ENCODE measurements around the gene SCARF2.
A peak's percentile ranks its signal among the peaks of the same experiment; 100 is the strongest.

Gene SCARF2

DNA sequence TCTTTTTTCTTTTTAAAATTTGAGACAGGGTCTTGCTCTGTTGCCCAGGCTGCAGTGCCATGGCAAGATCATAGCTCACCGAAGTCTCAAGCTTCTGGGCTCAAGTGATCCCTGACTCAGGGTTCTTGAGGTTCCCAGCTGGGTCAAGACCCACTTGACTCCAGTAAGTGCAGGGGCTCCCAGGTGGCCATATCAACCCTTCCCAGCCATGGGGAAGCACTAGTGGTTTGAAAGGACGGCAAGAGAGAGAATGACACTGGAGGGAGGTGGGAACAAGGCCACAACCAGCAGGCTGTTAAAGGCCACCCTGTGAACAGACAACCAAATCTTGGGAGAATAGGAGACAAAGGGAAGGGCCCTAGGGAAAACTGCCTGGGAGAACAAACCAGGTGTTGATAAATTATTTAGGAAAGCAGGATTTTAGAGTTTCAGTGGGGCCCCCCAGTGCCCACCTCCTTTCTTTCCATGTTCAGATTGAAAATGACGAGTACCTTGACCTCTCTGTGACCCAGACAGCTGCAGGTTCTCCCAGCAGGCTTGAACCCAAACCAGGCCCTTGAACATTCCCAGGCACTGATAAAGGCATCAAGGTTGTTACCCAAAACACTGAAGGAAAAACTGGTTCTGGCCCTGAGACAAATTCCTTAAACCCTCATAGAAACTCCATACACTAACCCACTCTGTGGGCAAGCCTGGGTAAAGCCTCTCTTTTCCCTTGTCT, 29.2 kb upstream of the SCARF2 start:
- no peak for DNase-seq
- Mint-ChIP-seq H3K4me3 (no peak overlapping the region), H3K4me1 (peaks cover 51% of the 10 kb centered on the region), H3K9me3 (no peaks in the 10 kb centered on the region), H3K36me3 (ENCODE audit: low read depth) (peaks cover 11% of the 10 kb centered on the region), H3K27me3 (no peaks in the 10 kb centered on the region), H3K27ac (no peak overlapping the region)
- ATAC-seq, result no peak

DNA sequence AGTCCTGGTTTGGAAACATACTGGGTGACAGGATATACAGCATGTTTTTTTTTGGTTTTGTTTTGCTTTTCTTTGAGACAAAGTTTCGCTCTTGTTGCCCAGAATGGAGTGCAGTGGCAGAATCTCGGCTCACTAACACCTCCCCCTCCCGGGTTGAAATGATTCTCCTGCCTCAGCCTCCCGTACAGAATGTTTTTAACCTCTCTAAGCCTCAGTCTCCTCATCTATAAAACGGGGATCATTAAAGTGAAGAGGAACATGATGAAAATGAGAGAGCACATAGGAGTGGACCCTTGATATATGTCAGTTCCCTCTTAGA, 28.1 kb upstream of the SCARF2 start:
- peaks cover 51% of the 10 kb centered on the region for H3K4me1 Mint-ChIP-seq

DNA sequence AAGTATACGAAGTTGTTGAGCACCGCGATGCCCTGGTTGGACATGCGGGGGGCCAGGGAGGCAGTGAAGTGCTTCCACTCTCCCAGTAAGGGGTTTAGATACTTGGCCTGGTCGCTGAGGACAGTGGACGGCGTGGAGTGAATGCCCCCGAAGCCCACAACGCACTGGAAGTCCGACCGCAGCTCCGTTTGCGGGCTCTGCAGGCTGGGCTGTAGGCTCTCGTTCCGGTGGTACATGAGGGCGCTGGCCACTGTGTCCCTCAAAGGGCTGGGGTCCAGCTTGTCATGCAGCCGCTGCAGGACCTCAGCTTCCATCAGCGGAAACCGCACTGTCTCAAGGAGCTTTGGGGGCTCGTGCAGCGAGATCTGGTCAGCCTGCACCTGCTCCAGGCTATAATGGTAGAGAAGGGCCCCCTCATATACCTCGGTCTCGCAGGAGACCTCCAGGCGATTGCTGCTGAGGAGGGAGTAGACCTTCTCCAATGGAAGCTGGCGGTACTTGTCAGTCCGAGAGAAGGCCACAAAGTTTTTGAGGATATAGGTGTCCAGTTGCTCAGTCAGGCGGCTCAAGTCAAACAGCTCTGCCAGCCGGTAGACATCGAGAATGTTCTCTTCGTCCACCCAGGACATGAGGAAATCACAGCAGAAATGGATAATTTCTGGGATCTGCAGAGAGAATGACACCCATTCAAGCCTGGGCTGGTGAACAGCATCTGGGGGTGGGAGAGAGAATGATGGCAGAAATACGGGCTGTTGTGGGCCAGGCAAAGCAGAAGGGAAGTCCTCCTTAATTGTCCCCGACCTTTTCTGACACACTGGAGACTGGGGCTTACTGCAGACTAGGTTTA, 27.5 kb upstream of the SCARF2 start:
- ATAC-seq, result no peak

More for the DNA sequence above, 28.1 kb upstream of the SCARF2 start:
- Mint-ChIP-seq H3K4me3 (no peak overlapping the region), H3K27me3 (no peaks in the 10 kb centered on the region), H3K9me3 (no peaks in the 10 kb centered on the region), H3K27ac (no peak overlapping the region), H3K36me3 (ENCODE audit: low read depth) (peaks cover 5% of the 10 kb centered on the region)
- no peak for ATAC-seq
- no peak for DNase-seq

DNA sequence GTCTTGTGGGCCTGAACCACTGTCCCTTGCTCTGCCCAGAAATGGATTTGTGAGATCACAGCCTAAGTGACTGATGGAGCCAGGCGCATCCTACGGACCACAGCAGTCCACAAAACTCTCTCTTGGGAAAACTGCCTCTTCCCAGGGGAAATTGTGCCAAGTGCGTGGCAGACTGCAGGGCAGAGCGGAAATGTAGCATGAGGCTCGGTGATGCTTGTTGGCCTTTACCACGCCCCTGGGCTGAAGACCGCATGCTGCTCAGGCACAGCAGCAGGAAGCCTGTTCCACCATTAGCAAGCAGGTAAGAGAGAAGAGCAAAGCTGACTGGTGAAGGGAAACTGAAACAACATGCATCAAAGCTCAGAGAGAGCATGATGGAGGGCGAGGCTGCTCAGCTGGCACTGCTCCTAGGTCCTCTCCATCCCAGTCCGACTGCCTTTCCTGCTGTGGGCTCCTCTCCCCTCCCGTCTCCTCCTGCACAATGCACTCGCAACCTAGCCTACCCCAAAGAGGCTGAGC, 26.5 kb upstream of the SCARF2 start:
- ATAC-seq (peak; percentile 88), DNase-seq (peak; percentile 49)
- no peaks in the 10 kb centered on the region for H3K9me3 Mint-ChIP-seq

More for the DNA sequence above, 27.5 kb upstream of the SCARF2 start:
- DNase-seq, result no peak
- Mint-ChIP-seq H3K27ac (no peak overlapping the region), H3K36me3 (ENCODE audit: low read depth) (peaks cover 2% of the 10 kb centered on the region), H3K4me1 (peaks cover 49% of the 10 kb centered on the region), H3K4me3 (no peak overlapping the region), H3K9me3 (no peaks in the 10 kb centered on the region), H3K27me3 (no peaks in the 10 kb centered on the region)

DNA sequence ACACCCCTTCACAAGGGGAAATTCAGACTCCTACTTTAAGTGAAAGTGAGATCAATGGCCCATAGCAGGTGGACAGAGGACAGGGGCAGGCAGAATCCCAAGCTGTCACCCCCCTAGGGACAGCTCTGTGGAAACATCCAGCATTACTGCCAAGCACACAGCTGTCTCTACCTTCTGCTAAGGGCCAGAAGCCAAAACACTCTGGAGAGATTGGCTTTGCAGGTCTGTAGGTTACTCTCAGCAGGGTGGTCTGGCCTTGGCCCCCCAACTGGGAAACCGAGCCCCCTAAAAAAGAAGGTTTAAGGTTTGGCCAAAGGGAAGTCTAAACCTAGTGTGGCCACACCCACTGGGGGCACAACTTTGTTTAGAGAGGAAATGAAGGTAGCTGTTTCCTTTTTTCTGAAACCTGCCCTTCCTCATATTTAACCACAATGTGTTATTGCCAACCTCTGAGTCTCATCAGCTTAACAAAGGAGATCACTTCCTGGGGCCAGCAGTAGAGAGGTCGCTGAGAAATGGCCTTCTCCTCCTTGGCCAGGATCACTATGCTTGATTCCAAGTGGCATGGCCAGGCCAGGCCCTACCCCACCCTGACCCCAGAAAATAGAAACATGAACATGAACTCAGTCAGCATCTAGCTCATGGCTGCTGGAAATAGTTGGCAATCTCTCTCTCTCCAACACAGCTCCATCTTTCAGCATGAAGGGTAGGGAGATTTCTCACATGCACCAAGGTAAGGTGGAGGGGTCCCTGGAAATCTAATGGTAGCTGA, 25.9 kb upstream of the SCARF2 start:
- Mint-ChIP-seq H3K4me3 (peak overlapping the region; percentile 20), H3K4me1 (peaks cover 42% of the 10 kb centered on the region), H3K36me3 (ENCODE audit: low read depth) (peaks cover 2% of the 10 kb centered on the region), H3K27me3 (no peaks in the 10 kb centered on the region), H3K27ac (peak overlapping the region; percentile 93), H3K9me3 (no peaks in the 10 kb centered on the region)
- peak; percentile 27 for ATAC-seq
- DNase-seq, result peak; percentile 21

More for the DNA sequence above, 26.5 kb upstream of the SCARF2 start:
- H3K27ac Mint-ChIP-seq, result peak overlapping the region; percentile 93
- H3K27me3 Mint-ChIP-seq, result no peaks in the 10 kb centered on the region
- peak overlapping the region; percentile 20 for H3K4me3 Mint-ChIP-seq
- H3K4me1 Mint-ChIP-seq, result peaks cover 47% of the 10 kb centered on the region
- H3K36me3 Mint-ChIP-seq (ENCODE audit: low read depth), result peaks cover 2% of the 10 kb centered on the region

DNA sequence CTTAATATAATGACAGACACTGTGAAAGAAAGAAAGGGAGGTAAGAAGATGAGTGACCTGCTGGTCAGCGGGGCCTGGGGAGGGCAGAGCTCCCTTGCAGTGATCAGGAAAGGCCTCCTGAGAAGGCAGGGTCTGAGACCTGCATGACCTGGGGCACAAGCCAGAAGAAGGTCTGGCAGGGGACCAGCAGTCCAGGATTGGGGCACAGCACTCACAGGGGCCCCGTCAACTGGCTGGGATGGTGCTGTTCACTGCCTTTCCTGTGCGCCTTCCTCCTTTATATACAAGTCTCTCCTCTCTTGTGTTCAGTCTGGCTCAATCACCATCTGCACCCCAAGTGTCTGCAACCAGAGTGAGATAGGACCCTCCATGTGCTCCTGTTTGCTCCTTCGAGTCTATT, 22.2 kb upstream of the SCARF2 start:
- Mint-ChIP-seq H3K27ac (no peak overlapping the region), H3K4me1 (peaks cover 42% of the 10 kb centered on the region), H3K4me3 (no peak overlapping the region), H3K27me3 (no peaks in the 10 kb centered on the region), H3K36me3 (ENCODE audit: low read depth) (peaks cover 6% of the 10 kb centered on the region), H3K9me3 (no peaks in the 10 kb centered on the region)
- ATAC-seq (no peak), DNase-seq (no peak)

DNA sequence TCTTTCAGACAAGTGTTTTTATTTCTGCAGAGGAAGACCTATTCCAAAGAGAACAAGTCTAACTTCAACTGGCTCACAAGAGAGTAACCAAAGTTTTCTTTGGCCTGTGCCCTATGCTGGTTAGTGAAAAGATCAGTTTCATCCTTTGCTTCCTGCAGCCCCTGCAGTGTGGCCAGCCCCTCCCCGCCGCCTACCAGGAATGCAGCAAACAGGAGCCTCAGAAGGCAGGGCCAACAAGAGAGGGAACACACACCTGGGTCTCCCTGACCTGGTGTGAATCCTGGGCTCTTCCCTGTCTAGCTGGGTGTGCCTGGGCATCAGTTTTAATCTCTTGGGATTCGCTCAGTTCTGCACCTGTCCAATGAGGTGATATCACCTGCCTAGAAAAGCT, 21.5 kb upstream of the SCARF2 start:
- Mint-ChIP-seq H3K4me1 (peaks cover 35% of the 10 kb centered on the region), H3K4me3 (no peak overlapping the region), H3K36me3 (ENCODE audit: low read depth) (peaks cover 4% of the 10 kb centered on the region), H3K27me3 (no peaks in the 10 kb centered on the region), H3K9me3 (no peaks in the 10 kb centered on the region), H3K27ac (no peak overlapping the region)
- DNase-seq, result no peak
- ATAC-seq, result no peak

DNA sequence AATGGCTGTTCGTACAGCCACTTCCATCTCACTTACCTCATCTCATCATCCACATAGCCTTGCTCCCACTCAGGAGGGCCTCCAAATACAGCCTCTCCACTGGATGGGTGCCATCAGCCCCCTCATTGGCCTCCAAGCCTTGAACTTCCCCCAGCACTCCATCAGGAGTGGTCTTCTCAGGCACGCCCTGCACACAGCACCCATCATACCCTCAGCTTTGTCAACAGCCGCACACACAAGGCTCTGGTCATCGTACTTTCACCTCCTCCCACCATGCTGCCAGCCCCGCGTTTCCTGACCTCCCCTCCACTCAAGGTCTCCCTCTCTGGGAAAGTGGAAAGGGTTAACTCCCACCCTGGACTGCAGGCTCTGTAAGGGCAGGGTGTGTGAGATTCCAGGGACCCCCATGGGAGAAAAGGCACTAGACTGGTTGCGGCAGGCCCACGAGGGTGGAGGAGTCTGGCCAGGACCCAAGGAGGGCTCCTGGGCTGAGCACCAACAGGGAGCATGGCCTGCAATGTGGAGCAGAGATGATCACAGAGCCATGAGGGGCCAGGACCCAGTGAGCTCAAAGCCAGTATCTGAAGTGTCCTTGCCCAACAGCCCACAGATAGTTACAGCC, 21.0 kb upstream of the SCARF2 start:
- H3K27me3 Mint-ChIP-seq, result no peaks in the 10 kb centered on the region
- peaks cover 4% of the 10 kb centered on the region for H3K36me3 Mint-ChIP-seq (ENCODE audit: low read depth)
- no peak overlapping the region for H3K27ac Mint-ChIP-seq
- H3K9me3 Mint-ChIP-seq, result no peaks in the 10 kb centered on the region
- H3K4me1 Mint-ChIP-seq, result peaks cover 30% of the 10 kb centered on the region
- H3K4me3 Mint-ChIP-seq, result no peak overlapping the region
- ATAC-seq (no peak), DNase-seq (no peak)

DNA sequence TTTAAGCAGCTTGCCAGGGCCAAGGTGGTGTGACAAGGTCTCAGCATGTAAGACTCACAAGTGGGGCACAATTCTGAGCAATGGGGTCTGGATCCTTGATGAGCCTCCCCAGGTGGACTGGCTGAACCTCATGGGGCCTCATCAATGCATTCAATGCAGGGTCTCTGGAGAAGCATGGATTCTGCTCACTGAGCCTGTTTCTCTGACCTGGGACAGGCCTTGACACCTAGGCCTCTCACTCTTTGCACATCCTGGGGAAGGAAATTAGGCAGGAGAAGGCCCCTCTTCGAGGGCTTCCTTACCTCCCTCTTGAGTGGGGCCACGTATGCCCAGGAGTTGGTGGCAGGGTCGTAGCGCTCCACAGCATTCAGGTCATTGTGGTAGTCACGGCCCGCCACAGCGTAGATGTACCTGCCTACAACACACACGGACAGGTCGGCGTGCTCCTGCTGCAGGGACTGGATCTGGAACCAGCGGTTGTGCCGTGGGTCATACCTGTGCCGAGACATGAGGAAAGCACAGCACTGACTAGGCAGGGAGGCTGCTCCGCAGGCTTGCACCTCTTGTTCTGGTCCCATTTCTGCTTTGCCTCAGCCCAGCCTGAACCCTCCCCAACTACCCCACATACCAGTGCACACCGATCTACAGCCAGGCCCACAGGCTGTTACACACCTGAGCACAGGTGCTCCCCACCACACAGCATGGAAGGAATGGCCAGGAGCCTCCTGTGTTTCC, 20.0 kb upstream of the SCARF2 start:
- peaks cover 5% of the 10 kb centered on the region for H3K36me3 Mint-ChIP-seq (ENCODE audit: low read depth)
- H3K9me3 Mint-ChIP-seq, result no peaks in the 10 kb centered on the region
- no peak for ATAC-seq
- peaks cover 20% of the 10 kb centered on the region for H3K4me1 Mint-ChIP-seq
- no peak overlapping the region for H3K4me3 Mint-ChIP-seq
- no peaks in the 10 kb centered on the region for H3K27me3 Mint-ChIP-seq
- H3K27ac Mint-ChIP-seq, result no peak overlapping the region
- DNase-seq, result no peak

DNA sequence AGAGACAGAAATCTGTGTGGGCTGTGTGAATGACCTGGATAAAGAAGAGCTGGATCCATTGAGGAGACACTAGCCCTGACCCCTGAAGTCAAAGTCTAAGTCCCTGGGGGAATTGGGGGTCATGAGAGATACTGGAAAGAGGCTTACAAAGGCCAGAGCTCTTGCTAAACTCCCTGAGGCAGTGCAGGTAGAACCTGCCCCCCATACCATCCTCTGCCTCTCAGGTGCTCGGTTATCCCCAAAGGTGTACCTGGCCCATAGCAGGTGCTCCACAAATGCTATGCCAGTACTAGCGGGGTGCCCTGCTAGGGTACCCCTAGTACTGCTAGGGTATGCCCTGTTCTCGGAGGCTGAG, 19.1 kb upstream of the SCARF2 start:
- Mint-ChIP-seq H3K36me3 (ENCODE audit: low read depth) (peaks cover 5% of the 10 kb centered on the region), H3K9me3 (no peaks in the 10 kb centered on the region), H3K27ac (no peak overlapping the region), H3K4me3 (no peak overlapping the region), H3K27me3 (no peaks in the 10 kb centered on the region), H3K4me1 (peaks cover 16% of the 10 kb centered on the region)
- DNase-seq (no peak), ATAC-seq (no peak)

DNA sequence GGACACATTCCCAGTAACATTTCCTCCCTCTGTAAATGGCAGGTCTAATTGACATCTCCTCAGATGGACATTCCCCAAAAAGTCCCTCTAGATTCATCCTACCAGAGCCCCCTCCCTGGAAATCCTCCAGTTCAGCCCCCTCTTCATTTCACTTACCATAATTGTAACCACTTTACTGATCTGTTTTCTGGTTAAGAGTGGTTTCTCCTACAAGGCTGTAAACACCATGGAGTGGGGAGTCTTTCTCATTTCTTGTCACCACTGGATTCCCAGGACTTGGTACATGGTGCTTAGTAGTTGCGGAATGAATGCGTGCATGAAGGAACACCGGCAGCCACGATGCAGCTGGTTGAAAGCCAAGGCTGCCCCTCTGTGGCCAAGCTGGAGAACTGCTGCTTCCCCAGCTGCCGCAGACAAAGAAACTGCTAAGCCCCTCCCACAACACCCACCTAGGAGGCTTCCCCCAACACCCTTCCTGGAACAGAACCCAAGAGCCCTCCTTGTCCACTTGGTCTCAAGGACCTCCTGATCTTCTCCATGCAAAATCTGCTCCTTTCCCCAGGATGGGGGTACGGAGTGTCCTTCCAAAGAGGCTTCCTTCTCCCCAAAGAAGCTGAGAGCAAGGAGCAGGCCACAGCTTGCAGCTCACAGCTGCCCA, 18.6 kb upstream of the SCARF2 start:
- H3K27me3 Mint-ChIP-seq, result no peaks in the 10 kb centered on the region
- H3K27ac Mint-ChIP-seq, result no peak overlapping the region
- no peak overlapping the region for H3K4me3 Mint-ChIP-seq
- peaks cover 5% of the 10 kb centered on the region for H3K36me3 Mint-ChIP-seq (ENCODE audit: low read depth)
- peaks cover 16% of the 10 kb centered on the region for H3K4me1 Mint-ChIP-seq
- H3K9me3 Mint-ChIP-seq, result no peaks in the 10 kb centered on the region
- ATAC-seq (peak; percentile 89), DNase-seq (peak; percentile 79)

DNA sequence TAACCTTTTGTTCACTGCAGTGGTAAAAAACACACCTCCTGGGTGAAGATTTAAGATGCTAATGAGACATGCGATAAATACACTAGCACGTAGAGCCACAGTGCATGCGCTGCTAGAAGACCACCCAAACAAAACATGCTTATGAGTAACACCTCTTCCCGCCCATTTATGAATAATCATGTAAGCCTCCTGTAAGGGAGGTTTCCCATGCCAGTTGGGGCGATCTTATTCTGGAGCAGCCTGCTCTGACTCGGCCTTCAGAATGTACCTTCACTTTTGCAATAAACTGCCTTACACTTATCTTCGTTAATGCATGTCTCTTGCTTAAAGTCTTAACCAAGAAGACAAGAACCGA, 18.1 kb upstream of the SCARF2 start:
- H3K4me3 Mint-ChIP-seq, result no peak overlapping the region
- no peaks in the 10 kb centered on the region for H3K9me3 Mint-ChIP-seq
- H3K27me3 Mint-ChIP-seq, result no peaks in the 10 kb centered on the region
- peaks cover 5% of the 10 kb centered on the region for H3K36me3 Mint-ChIP-seq (ENCODE audit: low read depth)
- peaks cover 16% of the 10 kb centered on the region for H3K4me1 Mint-ChIP-seq
- no peak overlapping the region for H3K27ac Mint-ChIP-seq
- DNase-seq, result no peak
- ATAC-seq, result no peak

DNA sequence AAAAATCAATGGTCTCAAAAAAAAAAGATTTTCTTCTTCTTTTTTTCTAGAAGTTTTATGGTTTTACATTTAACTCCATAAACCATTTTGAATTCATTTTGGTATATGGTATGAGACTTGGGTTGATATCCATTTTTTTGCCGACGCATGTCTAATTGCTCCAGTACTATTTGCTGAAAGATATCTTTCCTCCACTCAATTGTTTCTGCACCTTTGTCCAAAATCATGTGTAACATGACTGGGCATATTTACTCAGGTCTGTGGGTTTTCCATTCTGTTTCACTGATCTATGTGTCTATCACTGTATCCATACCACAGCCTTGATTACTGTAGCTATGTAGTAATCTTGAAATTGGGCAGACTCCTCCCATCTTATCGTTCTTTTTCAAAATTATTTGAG, 15.6 kb upstream of the SCARF2 start:
- ATAC-seq (no peak), DNase-seq (no peak)
- no peak overlapping the region for H3K27ac Mint-ChIP-seq
- H3K4me3 Mint-ChIP-seq, result no peak overlapping the region
- peaks cover 5% of the 10 kb centered on the region for H3K36me3 Mint-ChIP-seq (ENCODE audit: low read depth)
- H3K4me1 Mint-ChIP-seq, result peaks cover 12% of the 10 kb centered on the region
- no peaks in the 10 kb centered on the region for H3K27me3 Mint-ChIP-seq
- H3K9me3 Mint-ChIP-seq, result no peaks in the 10 kb centered on the region

Data from activated naive CD8-positive, alpha-beta T cell treated with anti-CD3 and anti-CD28 coated beads, Interleukin-2, amount 50 U/mL, for 24 hours (primary cell).